HL-60 (cell line): ENCODE measurements around the gene EEA1.

Experiments used
- DNase-seq, 2 experiments: peaks; one replicate each; pipeline ENCODE4 v3.0.0-alpha.2; 2010 to 2020; ENCODE audit warnings: low read depth in 1 of 2, low spot score in 1 of 2
- H3K27ac ChIP-seq: fragments of 250-450 bp; sonication (Bioruptor Pico); replicated peaks from 2 replicates; pipeline ENCODE4 v1.5.1; 2020; ENCODE audit warnings: mild to moderate bottlenecking, moderate library complexity
- H3K27me3 ChIP-seq: fragments of 250-450 bp; sonication (Bioruptor Pico); 2 replicates; pipeline ENCODE4 v1.5.1; 2021; ENCODE audit warnings: mild to moderate bottlenecking, moderate library complexity; ENCODE audit not compliant: insufficient read depth, poor library complexity, severe bottlenecking
- H3K4me3 ChIP-seq: replicated peaks from 2 replicates; pipeline ENCODE4 v1.5.1; 2011; ENCODE audit warnings: mild to moderate bottlenecking, control low read depth, low read length; ENCODE audit not compliant: insufficient read depth
- GABPA ChIP-seq: IDR thresholded peaks from 2 replicates; pipeline ENCODE4 v1.6.1; 2012; ENCODE audit warnings: low read depth
- POLR2AphosphoS5 ChIP-seq: IDR thresholded peaks from 2 replicates; pipeline ENCODE4 v1.6.1; 2012; ENCODE audit warnings: low read depth
- SPI1 ChIP-seq: IDR thresholded peaks from 2 replicates; pipeline ENCODE4 v1.6.1; 2012; ENCODE audit warnings: low read depth, mild to moderate bottlenecking, borderline replicate concordance
- TF ChIP-seq, protein P1 (sequence below): IDR thresholded peaks from 2 replicates; pipeline ENCODE4 v1.6.1; 2012; ENCODE audit warnings: low read depth; ENCODE audit not compliant: insufficient replicate concordance
- TF ChIP-seq, protein P2 (sequence below): IDR thresholded peaks from one replicate; pipeline ENCODE4 v1.5.1; 2011; ENCODE audit warnings: low read length, control low read depth, inconsistent platforms; ENCODE audit not compliant: insufficient read depth

EEA1 gene

DNA sequence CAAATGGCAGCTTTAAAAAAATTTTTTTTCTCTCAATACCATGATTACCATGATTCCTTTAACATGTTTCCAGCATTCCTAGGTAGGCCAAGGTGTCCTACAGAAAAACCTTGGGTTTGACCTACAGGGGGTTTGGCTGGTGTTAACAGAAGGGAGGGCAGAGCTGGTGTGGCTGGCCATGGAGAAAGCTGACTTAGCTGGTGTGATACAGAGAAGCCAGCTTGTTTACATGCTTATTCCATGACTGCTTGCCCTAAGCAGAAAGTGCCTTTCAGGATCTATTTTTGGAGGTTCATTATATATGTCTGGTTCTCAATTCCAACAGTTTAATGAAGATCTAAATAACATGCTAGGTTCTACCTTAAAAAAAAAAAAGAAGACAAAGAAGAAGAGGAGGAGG is 68.6 kb downstream of the EEA1 start:
- Histone ChIP-seq H3K4me3 (no peak overlapping the region), H3K27ac (no peak overlapping the region), H3K27me3 (no peaks in the 10 kb centered on the region)
- DNase-seq, result no peak
- TF ChIP-seq, protein P1, sequence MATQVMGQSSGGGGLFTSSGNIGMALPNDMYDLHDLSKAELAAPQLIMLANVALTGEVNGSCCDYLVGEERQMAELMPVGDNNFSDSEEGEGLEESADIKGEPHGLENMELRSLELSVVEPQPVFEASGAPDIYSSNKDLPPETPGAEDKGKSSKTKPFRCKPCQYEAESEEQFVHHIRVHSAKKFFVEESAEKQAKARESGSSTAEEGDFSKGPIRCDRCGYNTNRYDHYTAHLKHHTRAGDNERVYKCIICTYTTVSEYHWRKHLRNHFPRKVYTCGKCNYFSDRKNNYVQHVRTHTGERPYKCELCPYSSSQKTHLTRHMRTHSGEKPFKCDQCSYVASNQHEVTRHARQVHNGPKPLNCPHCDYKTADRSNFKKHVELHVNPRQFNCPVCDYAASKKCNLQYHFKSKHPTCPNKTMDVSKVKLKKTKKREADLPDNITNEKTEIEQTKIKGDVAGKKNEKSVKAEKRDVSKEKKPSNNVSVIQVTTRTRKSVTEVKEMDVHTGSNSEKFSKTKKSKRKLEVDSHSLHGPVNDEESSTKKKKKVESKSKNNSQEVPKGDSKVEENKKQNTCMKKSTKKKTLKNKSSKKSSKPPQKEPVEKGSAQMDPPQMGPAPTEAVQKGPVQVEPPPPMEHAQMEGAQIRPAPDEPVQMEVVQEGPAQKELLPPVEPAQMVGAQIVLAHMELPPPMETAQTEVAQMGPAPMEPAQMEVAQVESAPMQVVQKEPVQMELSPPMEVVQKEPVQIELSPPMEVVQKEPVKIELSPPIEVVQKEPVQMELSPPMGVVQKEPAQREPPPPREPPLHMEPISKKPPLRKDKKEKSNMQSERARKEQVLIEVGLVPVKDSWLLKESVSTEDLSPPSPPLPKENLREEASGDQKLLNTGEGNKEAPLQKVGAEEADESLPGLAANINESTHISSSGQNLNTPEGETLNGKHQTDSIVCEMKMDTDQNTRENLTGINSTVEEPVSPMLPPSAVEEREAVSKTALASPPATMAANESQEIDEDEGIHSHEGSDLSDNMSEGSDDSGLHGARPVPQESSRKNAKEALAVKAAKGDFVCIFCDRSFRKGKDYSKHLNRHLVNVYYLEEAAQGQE, result no peak
- TF ChIP-seq POLR2AphosphoS5, result no peak
- no peak for TF ChIP-seq GABPA
- TF ChIP-seq SPI1, result no peak
- TF ChIP-seq, protein P2, sequence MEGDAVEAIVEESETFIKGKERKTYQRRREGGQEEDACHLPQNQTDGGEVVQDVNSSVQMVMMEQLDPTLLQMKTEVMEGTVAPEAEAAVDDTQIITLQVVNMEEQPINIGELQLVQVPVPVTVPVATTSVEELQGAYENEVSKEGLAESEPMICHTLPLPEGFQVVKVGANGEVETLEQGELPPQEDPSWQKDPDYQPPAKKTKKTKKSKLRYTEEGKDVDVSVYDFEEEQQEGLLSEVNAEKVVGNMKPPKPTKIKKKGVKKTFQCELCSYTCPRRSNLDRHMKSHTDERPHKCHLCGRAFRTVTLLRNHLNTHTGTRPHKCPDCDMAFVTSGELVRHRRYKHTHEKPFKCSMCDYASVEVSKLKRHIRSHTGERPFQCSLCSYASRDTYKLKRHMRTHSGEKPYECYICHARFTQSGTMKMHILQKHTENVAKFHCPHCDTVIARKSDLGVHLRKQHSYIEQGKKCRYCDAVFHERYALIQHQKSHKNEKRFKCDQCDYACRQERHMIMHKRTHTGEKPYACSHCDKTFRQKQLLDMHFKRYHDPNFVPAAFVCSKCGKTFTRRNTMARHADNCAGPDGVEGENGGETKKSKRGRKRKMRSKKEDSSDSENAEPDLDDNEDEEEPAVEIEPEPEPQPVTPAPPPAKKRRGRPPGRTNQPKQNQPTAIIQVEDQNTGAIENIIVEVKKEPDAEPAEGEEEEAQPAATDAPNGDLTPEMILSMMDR, result no peak

DNA sequence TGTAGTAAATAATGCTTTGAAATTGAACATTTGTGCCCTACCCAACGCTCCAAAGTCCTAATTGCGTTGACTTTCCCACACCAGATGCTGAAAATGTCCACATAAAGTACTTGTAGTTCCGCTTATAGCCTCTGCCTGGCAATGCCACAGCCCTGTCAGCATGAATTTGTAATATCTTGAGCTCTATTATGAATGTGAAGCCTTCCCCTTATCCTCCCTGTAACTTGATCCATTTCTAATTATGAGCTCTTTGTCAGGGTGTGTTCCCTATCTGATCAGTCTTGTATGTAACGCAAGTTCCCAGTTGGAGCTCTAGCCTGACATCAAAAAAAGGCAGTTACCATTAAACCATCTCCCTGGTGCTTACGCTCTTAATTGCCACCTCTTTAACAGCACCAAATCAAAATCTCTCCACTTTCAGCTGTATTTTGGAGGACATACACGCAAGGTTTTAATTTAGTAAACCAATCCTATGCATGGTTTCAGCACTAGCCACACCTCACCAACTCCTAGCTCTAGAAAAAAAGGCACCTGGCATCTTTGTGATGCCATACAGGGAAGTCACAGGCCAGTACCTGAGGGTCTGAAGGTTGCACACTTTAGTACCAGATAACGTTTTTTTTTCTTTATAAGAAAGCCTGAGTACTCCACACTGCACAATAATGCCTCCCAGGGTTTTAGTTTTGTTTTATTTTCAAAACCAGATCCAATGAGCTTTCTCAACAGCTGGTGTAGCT is 69.3 kb downstream of the EEA1 start:
- no peak for DNase-seq
- no peak overlapping the region for H3K4me3 ChIP-seq
- no peak overlapping the region for H3K27ac ChIP-seq
- H3K27me3 ChIP-seq, result no peaks in the 10 kb centered on the region
- TF ChIP-seq, protein P1, result no peak
- TF ChIP-seq POLR2AphosphoS5 (no peak), SPI1 (no peak), GABPA (no peak)
- TF ChIP-seq, protein P2, result no peak

DNA sequence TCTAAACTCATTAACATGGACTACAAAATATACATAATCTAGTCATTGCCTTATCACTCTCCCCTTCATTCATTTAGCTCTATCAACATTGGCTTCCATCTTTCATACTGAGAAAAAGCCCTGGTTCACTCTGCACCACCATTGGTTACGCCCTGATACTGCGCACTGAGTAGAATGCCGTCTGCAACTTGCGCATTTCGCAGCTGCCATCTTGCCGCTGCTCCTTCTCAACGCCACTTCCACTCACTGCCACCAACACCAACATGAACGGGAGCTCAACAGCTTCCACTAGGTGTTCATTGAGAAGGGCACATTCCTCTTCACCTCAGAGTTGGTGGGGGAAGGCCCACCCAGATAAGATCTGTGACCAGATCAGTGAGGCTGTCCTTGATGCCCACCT is 71.3 kb downstream of the EEA1 start:
- Histone ChIP-seq H3K27ac (no peak overlapping the region), H3K27me3 (no peaks in the 10 kb centered on the region), H3K4me3 (no peak overlapping the region)
- no peak for DNase-seq
- TF ChIP-seq, protein P2, result no peak
- TF ChIP-seq, protein P1, result no peak
- TF ChIP-seq GABPA, result no peak
- no peak for TF ChIP-seq POLR2AphosphoS5
- no peak for TF ChIP-seq SPI1
